ENCODE data around the gene ZNF579.

DNA sequence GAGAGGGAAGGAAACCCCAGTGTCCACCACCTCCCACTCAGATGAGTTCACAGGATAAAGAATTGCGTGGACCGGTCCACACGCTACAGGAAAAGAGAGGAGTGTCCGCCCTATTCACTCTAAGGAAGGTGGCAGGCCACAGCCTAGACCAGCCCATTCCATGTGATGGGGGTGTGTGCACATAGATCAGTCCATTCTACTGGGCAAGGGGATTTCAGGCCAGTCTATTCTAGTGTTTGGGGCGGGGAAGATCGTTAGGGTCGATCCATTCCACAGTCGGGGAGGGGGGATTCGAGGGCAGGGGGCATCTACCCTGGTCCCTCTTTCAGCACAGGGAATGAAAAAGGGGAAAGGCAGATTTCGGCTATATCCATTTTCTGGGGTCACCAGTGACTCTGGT, 10.9 kb upstream of the ZNF579 start:
- TF ChIP-seq ZNF329 (CRISPR knock-in tag; IDR thresholded peaks at IDR 0.05; ENCODE audit: low read depth) (no peak), MTA1 (CRISPR knock-in tag; IDR thresholded peaks at IDR 0.05; ENCODE audit: borderline replicate concordance) (no peak), SP1 (IDR thresholded peaks at IDR 0.05) (no peak), SP1 (CRISPR knock-in tag; IDR thresholded peaks at IDR 0.05) (no peak), CTCF (CRISPR knock-in tag; IDR thresholded peaks at IDR 0.05) (no peak), ATF7 (IDR thresholded peaks at IDR 0.05) (no peak), ATF7 (CRISPR knock-in tag; IDR thresholded peaks at IDR 0.05) (no peak), RFX5 (IDR thresholded peaks at IDR 0.05; ENCODE audit: low read depth, low read length) (no peak), TFE3 (CRISPR knock-in tag; IDR thresholded peaks at IDR 0.05) (no peak), CEBPB (IDR thresholded peaks at IDR 0.05; ENCODE audit: borderline replicate concordance, low read depth, low read length) (no peak), SNRNP70 (IDR thresholded peaks at IDR 0.05; ENCODE audit: low read depth, low read length) (no peak), U2AF2 (IDR thresholded peaks at IDR 0.05; ENCODE audit: low read depth, low read length) (no peak), ZBTB3 (CRISPR knock-in tag; IDR thresholded peaks at IDR 0.05; ENCODE audit: borderline replicate concordance, low read depth) (no peak), SOX13 (IDR thresholded peaks at IDR 0.05) (no peak), SOX13 (CRISPR knock-in tag; conservative IDR thresholded peaks at IDR 0.05 in 1 of 2, IDR thresholded peaks at IDR 0.05 in 1 of 2) (no peak), SMC3 (IDR thresholded peaks at IDR 0.05; ENCODE audit: low read length) (no peak)
- TF ChIP-seq, protein P1, sequence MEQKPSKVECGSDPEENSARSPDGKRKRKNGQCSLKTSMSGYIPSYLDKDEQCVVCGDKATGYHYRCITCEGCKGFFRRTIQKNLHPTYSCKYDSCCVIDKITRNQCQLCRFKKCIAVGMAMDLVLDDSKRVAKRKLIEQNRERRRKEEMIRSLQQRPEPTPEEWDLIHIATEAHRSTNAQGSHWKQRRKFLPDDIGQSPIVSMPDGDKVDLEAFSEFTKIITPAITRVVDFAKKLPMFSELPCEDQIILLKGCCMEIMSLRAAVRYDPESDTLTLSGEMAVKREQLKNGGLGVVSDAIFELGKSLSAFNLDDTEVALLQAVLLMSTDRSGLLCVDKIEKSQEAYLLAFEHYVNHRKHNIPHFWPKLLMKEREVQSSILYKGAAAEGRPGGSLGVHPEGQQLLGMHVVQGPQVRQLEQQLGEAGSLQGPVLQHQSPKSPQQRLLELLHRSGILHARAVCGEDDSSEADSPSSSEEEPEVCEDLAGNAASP (CRISPR knock-in tag; IDR thresholded peaks at IDR 0.05; ENCODE audit: borderline replicate concordance) = no peak
